ENCODE data around the gene TLL2.

TLL2 gene

GRCh38 chr10:96505150-96506136, 8.3 kb downstream of the TLL2 start:
- no peak for DNase-seq

- DNase-seq, result no peak
Measured at GRCh38 chr10:96502561-96503282, 11.0 kb downstream of the TLL2 start.

GRCh38 chr10:96501985-96502384, 11.7 kb downstream of the TLL2 start:
- DNase-seq, result no peak

GRCh38 chr10:96500519-96500918, 13.2 kb downstream of the TLL2 start:
- no peak for DNase-seq

- DNase-seq, result no peak
Measured at GRCh38 chr10:96500050-96500449, 13.7 kb downstream of the TLL2 start.

GRCh38 chr10:96497391-96497790, 16.3 kb downstream of the TLL2 start:
- no peak for DNase-seq

- no peak for DNase-seq
Measured at GRCh38 chr10:96496281-96496925, 17.3 kb downstream of the TLL2 start.

GRCh38 chr10:96495544-96495943, 18.2 kb downstream of the TLL2 start:
- no peak for DNase-seq

GRCh38 chr10:96494694-96495093, 19.0 kb downstream of the TLL2 start:
- no peak for DNase-seq

GRCh38 chr10:96493871-96494525, 19.7 kb downstream of the TLL2 start:
- no peak for DNase-seq

- no peak for DNase-seq
Measured at GRCh38 chr10:96493254-96493653, 20.5 kb downstream of the TLL2 start.

GRCh38 chr10:96491303-96491702, 22.4 kb downstream of the TLL2 start:
- DNase-seq, result no peak

GRCh38 chr10:96488161-96488935, 25.4 kb downstream of the TLL2 start:
- DNase-seq, result no peak

GRCh38 chr10:96482815-96483588, 30.7 kb downstream of the TLL2 start:
- DNase-seq, result no peak

- DNase-seq, result no peak
Measured at GRCh38 chr10:96478355-96478754, 35.4 kb downstream of the TLL2 start.

- DNase-seq, result no peak
Measured at GRCh38 chr10:96473866-96474265, 39.9 kb downstream of the TLL2 start.

- DNase-seq, result no peak
Measured at GRCh38 chr10:96470116-96470743, 43.5 kb downstream of the TLL2 start.

- no peak for DNase-seq
Measured at GRCh38 chr10:96468845-96469244, 44.9 kb downstream of the TLL2 start.

- DNase-seq, result no peak
Measured at GRCh38 chr10:96465599-96465998, 48.1 kb downstream of the TLL2 start.

- DNase-seq, result no peak
Measured at GRCh38 chr10:96463562-96463961, 50.2 kb downstream of the TLL2 start.

Data from activated T-cell treated with anti-CD3 and anti-CD28 coated beads, Interleukin-2, amount 50 U/mL, for 1 hour (primary cell).